Stimulated activated CD8-positive, alpha-beta memory T cell treated with anti-CD3 and anti-CD28 coated beads, Interleukin-2, amount 100 ng/mL, for 1 hour (primary cell): ENCODE data around the gene ABCB11.
"Not testable (repeated sequence)": the region's sequence is repeated elsewhere in the genome, so short reads cannot be mapped to it uniquely, and the experiment has no call there.

Experiments
- DNase-seq, 2 donors: peaks; one replicate each; pipeline ENCODE4 v3.0.0-alpha.2; 2020; ENCODE audit warnings: low read depth in 2 of 2

The ABCB11 gene

DNA sequence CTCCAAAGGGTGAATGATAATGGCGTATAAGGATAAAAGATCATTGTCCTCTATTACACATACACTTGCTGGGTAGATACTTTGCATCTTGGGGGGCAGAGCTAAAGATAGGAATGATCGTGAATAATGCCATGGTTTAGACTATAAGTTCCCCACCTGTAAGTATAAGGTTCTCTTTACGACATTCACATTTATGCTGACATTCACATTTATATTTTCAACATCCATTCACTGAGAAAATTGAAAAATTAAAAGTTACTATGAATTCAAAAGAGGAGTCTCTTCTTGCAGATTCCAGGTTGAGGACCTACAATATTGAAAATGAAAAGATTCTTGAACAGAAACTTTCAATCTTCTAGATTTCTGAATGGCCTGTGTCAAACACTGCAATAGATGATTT is 138.8 kb downstream of the ABCB11 start:
- DNase-seq = no peak

- peak; percentile 52 to 73 for DNase-seq
Measured at GRCh38 chr2:168890006-168890782, 140.9 kb downstream of the ABCB11 start, which contains the start of gene SPC25. Gene SPC25, minus strand, starts transcription at chr2:168890430. Its CDS starts 911 bp downstream, at chr2:168889519.

GRCh38 chr2:168889635-168890005 is 141.5 kb downstream of the ABCB11 start:
- no peak for DNase-seq

DNA sequence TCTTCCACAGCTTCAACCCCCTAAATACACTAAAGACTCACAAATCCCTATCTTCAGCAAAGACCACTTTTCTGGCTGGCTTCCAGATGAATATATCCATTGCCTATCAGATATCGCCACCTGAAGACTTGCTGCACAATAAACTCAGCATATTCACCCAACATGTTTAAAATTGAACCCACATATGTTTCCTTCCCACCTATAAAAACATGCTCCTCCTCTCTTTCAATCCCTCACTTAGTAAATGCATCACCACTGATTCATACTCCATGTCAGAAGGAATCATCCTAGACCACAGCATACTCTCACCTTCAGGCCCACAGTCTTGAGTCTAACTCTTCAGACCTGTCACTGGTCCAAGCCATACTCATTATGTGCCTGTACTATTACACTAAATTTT is 146.1 kb downstream of the ABCB11 start:
- no peak for DNase-seq

DNA sequence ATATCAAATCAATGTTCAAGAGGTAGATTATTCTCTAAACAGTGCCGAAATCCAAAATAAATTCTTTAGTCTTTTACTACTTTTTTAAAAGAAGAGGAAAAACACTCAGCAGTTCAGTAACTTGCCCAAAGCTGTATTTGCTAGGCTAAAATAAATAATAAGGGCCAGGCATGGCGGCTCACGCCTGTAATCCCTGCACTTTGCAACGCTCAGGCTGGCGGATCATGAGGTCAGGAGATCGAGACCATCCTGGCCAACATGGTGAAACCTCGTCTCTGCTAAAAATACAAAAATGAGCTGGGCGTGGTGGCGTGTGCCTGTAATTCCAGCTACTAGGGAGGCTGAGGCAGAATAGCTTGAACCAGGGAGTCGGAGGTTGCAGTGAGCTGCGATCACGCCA is 149.0 kb downstream of the ABCB11 start:
- DNase-seq = not testable (repeated sequence)

DNA sequence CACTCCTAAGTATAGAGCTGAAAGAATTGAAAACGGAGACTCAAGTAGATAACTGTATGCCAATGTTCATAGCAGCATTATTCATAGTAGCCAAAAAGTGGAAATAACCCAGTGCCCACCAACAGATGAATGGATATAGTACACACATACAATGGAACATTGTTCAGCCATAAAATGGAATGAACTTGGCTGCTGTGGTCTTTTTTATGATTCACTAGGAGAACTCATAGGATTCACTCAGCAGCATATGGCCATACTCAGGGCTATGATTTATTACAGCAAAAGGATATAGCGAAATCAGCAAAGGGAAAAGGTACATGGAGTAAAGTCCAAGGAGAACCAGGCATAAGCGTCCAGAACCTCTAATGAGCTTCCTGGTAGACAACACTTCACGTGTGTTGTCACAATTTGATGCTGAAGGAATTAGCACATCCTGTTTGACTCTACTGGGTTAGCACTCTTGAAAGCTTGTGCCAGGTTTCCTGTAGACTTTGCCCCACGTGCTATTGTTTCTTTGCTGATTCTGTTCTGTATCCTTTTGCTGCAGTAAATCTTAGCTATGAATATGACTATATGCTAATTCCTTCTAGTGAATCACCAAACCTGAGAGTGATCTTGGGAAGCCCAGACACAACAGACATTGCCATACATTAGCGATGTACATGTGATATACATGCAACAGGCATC is 156.6 kb downstream of the ABCB11 start:
- no peak for DNase-seq

DNA sequence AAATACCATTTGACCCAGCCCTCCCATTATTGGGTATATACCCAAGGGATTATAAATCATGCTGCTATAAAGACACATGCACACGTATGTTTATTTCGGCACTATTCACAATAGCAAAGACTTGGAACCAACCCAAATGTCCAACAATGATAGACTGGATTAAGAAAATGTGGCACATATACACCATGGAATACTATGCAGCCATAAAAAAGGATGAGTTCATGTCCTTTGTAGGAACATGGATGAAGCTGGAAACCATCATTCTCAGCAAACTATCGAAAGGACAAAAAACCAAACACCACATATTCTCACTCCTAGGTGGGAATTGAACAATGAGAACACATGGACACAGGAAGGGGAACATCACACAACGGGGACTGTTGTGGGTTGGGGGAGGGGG is 160.3 kb downstream of the ABCB11 start:
- not testable (repeated sequence) for DNase-seq
